ENCODE measurements around the gene SETD6. TPM values are rescaled to one million over a fixed set of nuclear protein-coding genes. Genes with fewer than 3 reads are reported as not detected.

SETD6 gene
- polyA plus RNA-seq, 1 experiment = 7.4 TPM

- Histone ChIP-seq H3K36me3 (ENCODE audit: control insufficient read depth, insufficient read depth, low read length) (peaks cover 4% of the 10 kb centered on the region; the same call in 1 of the 2 replicates), H3K4me3 (ENCODE audit: low read depth, low read length) (no peak overlapping the region), H3K27me3 (ENCODE audit: control insufficient read depth, insufficient read depth, low read length) (no peaks in the 10 kb centered on the region)
- ChIA-PET POLR2A (no interaction called here), CTCF (interaction anchor here (0.6 to 1.4 kb wide), 4 partner anchors 8 to 156 kb away, joined by 3 to 4 read pairs (median 4); no protein-coding TSS in a partner anchor)
- no peak for TF ChIP-seq CTCF (IDR thresholded peaks at IDR 0.05; ENCODE audit: insufficient read depth, low read depth, low read length)
- DNase-seq (ENCODE audit: low read depth) = no peak
Measured at GRCh38 chr16:58508671-58509251, 6.6 kb upstream of the SETD6 start.

- no peak for TF ChIP-seq CTCF (IDR thresholded peaks at IDR 0.05; ENCODE audit: insufficient read depth, low read depth, low read length)
- no peaks in the 10 kb centered on the region for H3K27me3 ChIP-seq (ENCODE audit: control insufficient read depth, insufficient read depth, low read length)
- no peak overlapping the region for H3K4me3 ChIP-seq (ENCODE audit: low read depth, low read length)
- ChIA-PET POLR2A (no interaction called here), CTCF (interaction anchor here (0.6 to 1.4 kb wide), 6 partner anchors 8 to 155 kb away, joined by 3 to 5 read pairs (median 4); no protein-coding TSS in a partner anchor)
- peaks cover 2% of the 10 kb centered on the region; the same call in 1 of the 2 replicates for H3K36me3 ChIP-seq (ENCODE audit: control insufficient read depth, insufficient read depth, low read length)
- no peak for DNase-seq (ENCODE audit: low read depth)
Measured at GRCh38 chr16:58509256-58510096, 5.8 kb upstream of the SETD6 start.

GRCh38 chr16:58510097-58510775, 5.1 kb upstream of the SETD6 start:
- no peaks in the 10 kb centered on the region for H3K27me3 ChIP-seq (ENCODE audit: control insufficient read depth, insufficient read depth, low read length)
- ChIA-PET CTCF (interaction anchor here (0.6 to 5.5 kb wide), 7 partner anchors 7 to 152 kb away, joined by 3 to 30 read pairs (median 4); partner anchors contain the start of gene NDRG4), POLR2A (no interaction called here)
- H3K36me3 ChIP-seq (ENCODE audit: control insufficient read depth, insufficient read depth, low read length) = 0 out of 2 replicates have a peak, but pooled peaks cover 1% of the 10 kb centered on the region
- no peak overlapping the region for H3K4me3 ChIP-seq (ENCODE audit: low read depth, low read length)
- no peak for DNase-seq (ENCODE audit: low read depth)
- no peak for TF ChIP-seq CTCF (IDR thresholded peaks at IDR 0.05; ENCODE audit: insufficient read depth, low read depth, low read length)

- POLR2A ChIA-PET = no interaction called here
- no peaks in the 10 kb centered on the region for H3K27me3 ChIP-seq (ENCODE audit: control insufficient read depth, insufficient read depth, low read length)
- DNase-seq (ENCODE audit: low read depth) = no peak
- TF ChIP-seq CTCF (IDR thresholded peaks at IDR 0.05; ENCODE audit: insufficient read depth, low read depth, low read length) = no peak
- no peak overlapping the region for H3K4me3 ChIP-seq (ENCODE audit: low read depth, low read length)
- H3K36me3 ChIP-seq (ENCODE audit: control insufficient read depth, insufficient read depth, low read length) = 0 out of 2 replicates have a peak, but pooled peaks cover 1% of the 10 kb centered on the region
- CTCF ChIA-PET = interaction anchor here (0.6 to 5.5 kb wide), 12 partner anchors 9 to 241 kb away, joined by 3 to 30 read pairs (median 5); partner anchors contain the start of gene NDRG4
Measured at GRCh38 chr16:58510776-58511628, 4.3 kb upstream of the SETD6 start.
